Measurements from ENCODE around the gene HPS5. TPM values are rescaled to one million over a fixed set of nuclear protein-coding genes. Genes with fewer than 3 reads are reported as not detected.
"Not testable (repeated sequence)": the region's sequence is repeated elsewhere in the genome, so short reads cannot be mapped to it uniquely, and the experiment has no call there.

The HPS5 gene
- total and polyA plus RNA-seq, 12 donors = 5.3 to 14.9 (median 11.7) TPM

DNA sequence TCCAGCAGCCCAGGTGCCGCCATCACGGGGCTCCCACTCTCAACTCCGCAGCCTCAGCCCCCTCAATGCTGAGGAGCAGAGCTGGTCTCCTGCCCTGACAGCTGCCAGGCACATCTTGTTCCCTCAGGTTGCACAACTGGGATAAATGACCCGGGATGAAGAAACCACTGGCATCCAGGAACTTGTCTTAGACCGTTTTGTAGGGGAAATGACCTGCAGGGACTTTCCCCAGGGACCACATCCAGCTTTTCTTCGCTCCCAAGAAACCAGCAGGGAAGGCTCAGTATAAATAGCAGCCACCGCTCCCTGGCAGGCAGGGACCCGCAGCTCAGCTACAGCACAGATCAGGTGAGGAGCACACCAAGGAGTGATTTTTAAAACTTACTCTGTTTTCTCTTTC is 56.0 kb downstream of the HPS5 start, which contains the start of gene SAA1:
Gene SAA1 (plus strand): TSS at position 316 of the 400 bp plus-strand sequence. CDS start 624 bp downstream, outside the sequence.
- intact Hi-C loops (cut with DNase I) = no loop called here
- TF ChIP-seq, protein P1, sequence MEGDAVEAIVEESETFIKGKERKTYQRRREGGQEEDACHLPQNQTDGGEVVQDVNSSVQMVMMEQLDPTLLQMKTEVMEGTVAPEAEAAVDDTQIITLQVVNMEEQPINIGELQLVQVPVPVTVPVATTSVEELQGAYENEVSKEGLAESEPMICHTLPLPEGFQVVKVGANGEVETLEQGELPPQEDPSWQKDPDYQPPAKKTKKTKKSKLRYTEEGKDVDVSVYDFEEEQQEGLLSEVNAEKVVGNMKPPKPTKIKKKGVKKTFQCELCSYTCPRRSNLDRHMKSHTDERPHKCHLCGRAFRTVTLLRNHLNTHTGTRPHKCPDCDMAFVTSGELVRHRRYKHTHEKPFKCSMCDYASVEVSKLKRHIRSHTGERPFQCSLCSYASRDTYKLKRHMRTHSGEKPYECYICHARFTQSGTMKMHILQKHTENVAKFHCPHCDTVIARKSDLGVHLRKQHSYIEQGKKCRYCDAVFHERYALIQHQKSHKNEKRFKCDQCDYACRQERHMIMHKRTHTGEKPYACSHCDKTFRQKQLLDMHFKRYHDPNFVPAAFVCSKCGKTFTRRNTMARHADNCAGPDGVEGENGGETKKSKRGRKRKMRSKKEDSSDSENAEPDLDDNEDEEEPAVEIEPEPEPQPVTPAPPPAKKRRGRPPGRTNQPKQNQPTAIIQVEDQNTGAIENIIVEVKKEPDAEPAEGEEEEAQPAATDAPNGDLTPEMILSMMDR (IDR thresholded peaks at IDR 0.05) = no peak
- ATAC-seq = peak in 1 of 8 donors; percentile 45
- Histone ChIP-seq H3K4me3 (no peak within 1 kb of the TSS), H3K9me3 (no peaks in the 10 kb centered on the region), H3K4me1 (peaks cover 0 to 7% (median 0%) of the 10 kb centered on the region in 9 donors), H3K27me3 (no peaks in the 10 kb centered on the region), H3K36me3 (no peaks in the 10 kb centered on the region), H3K27ac (no peak within 1 kb of the TSS)
- 58 to 61% methylated on average over 8 of the region's 8 CpGs for WGBS, 2 donors
- no peak for DNase-seq

DNA sequence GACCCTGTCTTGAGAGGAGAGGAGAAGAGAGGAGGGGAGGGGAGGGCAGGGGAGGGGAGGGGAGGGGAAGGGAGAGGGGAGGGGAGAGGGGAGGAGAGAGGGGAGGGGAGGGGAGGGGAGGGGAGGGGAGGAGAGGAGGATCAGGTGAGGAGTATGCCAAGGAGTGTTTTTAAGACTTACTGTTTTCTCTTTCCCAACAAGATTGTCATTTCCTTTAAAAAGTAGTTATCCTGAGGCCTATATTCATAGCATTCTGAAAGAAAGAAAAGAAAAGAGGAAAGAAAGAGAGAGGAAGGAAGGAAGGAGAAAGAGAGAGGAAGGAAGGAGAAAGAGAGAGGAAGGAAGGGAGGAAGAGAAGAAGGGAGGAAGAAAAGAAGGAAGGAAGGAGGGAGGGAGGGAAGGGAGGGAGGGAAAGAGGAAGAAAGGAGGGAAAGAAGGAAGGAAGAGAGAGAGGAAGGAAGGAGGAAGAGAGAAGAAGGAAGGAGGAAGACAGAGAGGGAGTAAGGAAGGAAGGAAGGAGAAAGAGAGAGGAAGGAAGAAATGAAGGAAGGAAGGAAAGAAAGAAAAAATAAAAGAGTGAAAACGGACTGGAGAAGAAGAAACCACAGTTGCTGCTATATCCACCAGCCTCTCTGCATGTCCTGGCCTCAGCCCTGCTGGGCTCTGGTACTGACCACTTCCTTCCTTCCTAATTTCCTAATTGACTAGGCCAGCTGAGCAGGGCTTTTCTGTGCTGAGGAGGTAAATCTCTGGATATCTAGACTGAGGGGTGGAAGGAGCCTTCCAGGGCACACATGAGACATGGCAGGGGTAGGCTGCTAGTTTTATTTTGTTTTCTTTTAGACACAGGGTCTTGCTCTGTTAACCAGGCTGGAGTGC is 57.0 kb downstream of the HPS5 start:
- intact Hi-C loops (cut with DNase I) = no loop called here
- peaks cover 0 to 3% (median 0%) of the 10 kb centered on the region in 7 donors for H3K27me3 ChIP-seq
- WGBS, 2 donors = 59 to 94% methylated on average over 1 of the region's 1 CpG

DNA sequence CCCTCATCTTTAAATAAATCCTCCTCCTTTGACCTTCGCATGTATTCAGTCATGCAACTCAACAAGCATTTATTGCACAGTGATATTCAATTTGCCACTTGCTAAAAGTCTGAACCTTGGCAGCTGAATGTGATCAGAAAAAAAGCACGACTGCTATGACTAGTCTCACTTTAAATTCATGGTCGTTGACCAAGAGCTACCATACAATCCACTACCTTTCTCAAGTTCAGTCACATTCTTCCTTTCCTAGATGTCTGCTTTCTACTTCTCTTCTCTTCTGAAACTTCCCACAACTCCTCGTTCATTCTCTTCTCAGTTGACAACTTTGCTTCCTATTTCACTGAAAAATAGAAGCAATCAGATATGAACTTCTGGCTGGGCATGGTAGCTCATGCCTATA is 57.9 kb downstream of the HPS5 start:
- DNase-seq (no peak), ATAC-seq (no peak)
- TF ChIP-seq, protein P1 (IDR thresholded peaks at IDR 0.05) = no peak
- H3K27me3 ChIP-seq = peaks cover 0 to 3% (median 0%) of the 10 kb centered on the region in 7 donors
- intact Hi-C loops (cut with DNase I) = no loop called here
- H3K4me3 ChIP-seq = no peak overlapping the region
- H3K9me3 ChIP-seq = no peaks in the 10 kb centered on the region
- 76 to 83% methylated on average over 4 of the region's 4 CpGs for WGBS, 2 donors
- H3K27ac ChIP-seq = no peak overlapping the region
- H3K4me1 ChIP-seq = peaks cover 0 to 7% (median 0%) of the 10 kb centered on the region in 9 donors
- H3K36me3 ChIP-seq = no peaks in the 10 kb centered on the region

More for the DNA sequence above, 57.0 kb downstream of the HPS5 start:
- TF ChIP-seq, protein P1 (IDR thresholded peaks at IDR 0.05) = no peak
- DNase-seq = no peak
- no peak for ATAC-seq
- H3K36me3 ChIP-seq = no peaks in the 10 kb centered on the region
- no peaks in the 10 kb centered on the region for H3K9me3 ChIP-seq
- H3K4me1 ChIP-seq = peaks cover 0 to 7% (median 0%) of the 10 kb centered on the region in 9 donors
- no peak overlapping the region for H3K27ac ChIP-seq
- no peak overlapping the region for H3K4me3 ChIP-seq

DNA sequence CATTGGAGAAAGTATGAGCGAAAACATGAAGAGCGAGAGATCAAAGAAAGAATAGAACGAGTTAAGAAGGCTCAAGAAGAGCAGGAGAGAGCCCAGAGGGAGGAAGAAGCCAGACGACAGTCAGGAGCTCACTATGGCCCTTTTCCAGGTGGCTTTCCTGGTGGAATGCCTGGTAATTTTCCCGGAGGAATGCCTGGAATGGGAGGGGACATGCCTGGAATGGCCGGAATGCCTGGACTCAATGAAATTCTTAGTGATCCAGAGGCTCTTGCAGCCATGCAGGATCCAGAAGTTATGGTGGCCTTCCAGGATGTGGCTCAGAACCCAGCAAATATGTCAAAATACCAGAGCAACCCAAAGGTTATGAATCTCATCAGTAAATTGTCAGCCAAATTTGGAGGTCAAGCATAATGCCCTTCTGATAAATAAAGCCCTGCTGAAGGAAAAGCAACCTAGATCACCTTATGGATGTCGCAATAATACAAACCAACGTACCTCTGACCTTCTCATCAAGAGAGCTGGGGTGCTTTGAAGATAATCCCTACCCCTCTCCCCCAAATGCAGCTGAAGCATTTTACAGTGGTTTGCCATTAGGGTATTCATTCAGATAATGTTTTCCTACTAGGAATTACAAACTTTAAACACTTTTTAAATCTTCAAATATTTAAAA is 59.1 kb downstream of the HPS5 start:
- ATAC-seq; H3K27me3 ChIP-seq; intact Hi-C loops (cut with DNase I); H3K4me1 ChIP-seq; H3K27ac ChIP-seq; H3K9me3 ChIP-seq; H3K36me3 ChIP-seq; H3K4me3 ChIP-seq; DNase-seq: not testable (repeated sequence)
- 60 to 63% methylated on average over 8 of the region's 8 CpGs for WGBS, 2 donors

All from heart right ventricle (tissue), 16 donors.